IPS DF 19.7 (cell line): ENCODE data around the gene LMBRD1.

Experiments
- DNase-seq: peaks from one replicate; pipeline ENCODE4 v3.0.0-alpha.2; 2013; ENCODE audit warnings: low read depth, low spot score

The LMBRD1 gene

DNA sequence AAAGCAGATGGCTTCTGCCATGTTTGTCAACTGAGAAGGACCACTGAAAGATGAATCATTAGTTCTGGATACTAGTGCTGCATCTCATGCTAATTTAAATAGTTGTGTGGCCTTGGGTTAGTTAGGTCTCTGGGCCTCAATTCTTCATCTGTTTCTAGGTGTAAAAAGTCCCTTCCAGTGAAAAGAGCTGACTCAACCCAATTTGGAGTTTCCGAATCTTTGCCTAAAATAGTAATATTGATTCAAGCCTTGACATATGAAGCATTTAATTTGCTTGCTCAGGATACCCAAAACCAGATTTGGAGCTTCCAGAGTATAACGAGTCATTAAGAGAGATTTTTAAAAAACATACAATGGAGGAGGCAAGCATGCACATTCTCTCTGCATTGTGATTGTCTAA, 163.9 kb downstream of the LMBRD1 start:
- DNase-seq: no peak

GRCh38 chr6:69631552-69632346, 165.1 kb downstream of the LMBRD1 start:
- DNase-seq: no peak

GRCh38 chr6:69630767-69631166, 166.0 kb downstream of the LMBRD1 start:
- no peak for DNase-seq

GRCh38 chr6:69627625-69628024, 169.2 kb downstream of the LMBRD1 start:
- no peak for DNase-seq

- DNase-seq: no peak
Observed at GRCh38 chr6:69624944-69625343, 171.9 kb downstream of the LMBRD1 start.
